Measurements from ENCODE around the gene CDC14B. TPM values are rescaled to one million over a fixed set of nuclear protein-coding genes. Genes with fewer than 3 reads are reported as not detected.
"Not testable (repeated sequence)": the region's sequence is repeated elsewhere in the genome, so short reads cannot be mapped to it uniquely, and the experiment has no call there.

The CDC14B gene
- total RNA-seq, 1 donor from 2014 or later = 29.0 TPM

GRCh38 chr9:96505316-96505991 lies 114.2 kb downstream of the CDC14B start:
- ATAC-seq (no peak), DNase-seq (ENCODE audit: low spot score) (no peak)

- no peak for ATAC-seq
- no peak for DNase-seq (ENCODE audit: low spot score)
Measured at GRCh38 chr9:96503918-96504317, 115.7 kb downstream of the CDC14B start.

- not testable (repeated sequence) for DNase-seq (ENCODE audit: low spot score); ATAC-seq
Measured at GRCh38 chr9:96503374-96503748, 116.3 kb downstream of the CDC14B start.

- DNase-seq (ENCODE audit: low spot score) (no peak), ATAC-seq (no peak)
Measured at GRCh38 chr9:96502539-96503373, 116.9 kb downstream of the CDC14B start.

- no peak for DNase-seq (ENCODE audit: low spot score)
- no peak for ATAC-seq
Measured at GRCh38 chr9:96501633-96502538, 117.8 kb downstream of the CDC14B start.

GRCh38 chr9:96500696-96501632 lies 118.7 kb downstream of the CDC14B start:
- no peak for DNase-seq (ENCODE audit: low spot score)
- no peak for ATAC-seq

- DNase-seq (ENCODE audit: low spot score) (no peak), ATAC-seq (no peak)
Measured at GRCh38 chr9:96499257-96499656, 120.4 kb downstream of the CDC14B start.

- DNase-seq (ENCODE audit: low spot score) = no peak
- no peak for ATAC-seq
Measured at GRCh38 chr9:96498796-96499195, 120.8 kb downstream of the CDC14B start.

- no peak for ATAC-seq
- no peak for DNase-seq (ENCODE audit: low spot score)
Measured at GRCh38 chr9:96497117-96497399, 122.6 kb downstream of the CDC14B start.

GRCh38 chr9:96496368-96497116 lies 123.1 kb downstream of the CDC14B start:
- no peak for DNase-seq (ENCODE audit: low spot score)
- ATAC-seq = no peak

GRCh38 chr9:96495341-96495740 lies 124.3 kb downstream of the CDC14B start:
- no peak for DNase-seq (ENCODE audit: low spot score)

GRCh38 chr9:96494215-96494800 lies 125.3 kb downstream of the CDC14B start:
- DNase-seq (ENCODE audit: low spot score) = no peak
- no peak for ATAC-seq

More at GRCh38 chr9:96495341-96495740, 124.3 kb downstream of the CDC14B start:
- ATAC-seq = no peak

- DNase-seq (ENCODE audit: low spot score) = no peak
Measured at GRCh38 chr9:96493757-96494156, 125.9 kb downstream of the CDC14B start.

GRCh38 chr9:96492993-96493531 lies 126.6 kb downstream of the CDC14B start:
- DNase-seq (ENCODE audit: low spot score) (no peak), ATAC-seq (no peak)

More at GRCh38 chr9:96493757-96494156, 125.9 kb downstream of the CDC14B start:
- no peak for ATAC-seq

- ATAC-seq = peak; percentile 69
- DNase-seq (ENCODE audit: low spot score) = peak; percentile 87
Measured at GRCh38 chr9:96491880-96492525, 127.6 kb downstream of the CDC14B start.

- DNase-seq (ENCODE audit: low spot score) (peak; percentile 75), ATAC-seq (peak; percentile 69)
Measured at GRCh38 chr9:96491079-96491879, 128.4 kb downstream of the CDC14B start.

GRCh38 chr9:96490534-96491078 lies 129.0 kb downstream of the CDC14B start:
- DNase-seq (ENCODE audit: low spot score) (no peak), ATAC-seq (no peak)
